A673 (cell line): Measurements from ENCODE around the gene IL36B. TPM values are rescaled to one million over a fixed set of nuclear protein-coding genes. Genes with fewer than 3 reads are reported as not detected.

Experiments
- BruUV-seq: library from RNA; stranded (reverse); fragments of 400-500 nt; replicated peaks from 2 replicates; lab custom pipeline; 2021; lab: Mats Ljungman, UMichigan
- CTCF ChIA-PET: fragments of 300-600 bp; sonication (Branson Sonifier 250); formaldehyde crosslinking; loops from one replicate; lab custom pipeline; 2022; ENCODE audit warnings: antibody characterized with exemption; lab: Charles Lee
- POLR2A ChIA-PET: fragments of 300-600 bp; sonication (Branson Sonifier 250); formaldehyde crosslinking; loops from one replicate; lab custom pipeline; 2022; ENCODE audit warnings: antibody characterized with exemption; ENCODE audit not compliant: low non-redundant PET; lab: Charles Lee
- DNase-seq: peaks from one replicate; pipeline ENCODE4 v3.0.0-alpha.2; 2015; ENCODE audit warnings: low spot score
- H3K27ac ChIP-seq: fragments of 200-600 bp; sonication (generic); 2 replicates; pipeline ENCODE4 v1.5.1; 2016; ENCODE audit warnings: mixed run types, low read depth, mild to moderate bottlenecking, mixed read lengths, antibody characterized with exemption, low read length; ENCODE audit not compliant: poor library complexity, severe bottlenecking
- H3K27me3 ChIP-seq: fragments of 200-600 bp; sonication (generic); replicated peaks from 2 replicates; pipeline ENCODE4 v1.6.1; 2017; ENCODE audit warnings: mixed run types, low read depth, mild to moderate bottlenecking, mixed read lengths, antibody characterized with exemption, low read length; ENCODE audit not compliant: insufficient read depth, poor library complexity
- H3K36me3 ChIP-seq: fragments of 200-600 bp; sonication (generic); 2 replicates; pipeline ENCODE4 v1.6.1; 2016; ENCODE audit warnings: mixed run types, mild to moderate bottlenecking, mixed read lengths, antibody characterized with exemption, low read length; ENCODE audit not compliant: insufficient read depth, poor library complexity, severe bottlenecking
- H3K4me1 ChIP-seq: fragments of 200-600 bp; sonication (generic); 2 replicates; pipeline ENCODE4 v1.6.1; 2017; ENCODE audit warnings: mixed run types, mild to moderate bottlenecking, mixed read lengths, antibody characterized with exemption, low read length; ENCODE audit not compliant: insufficient read depth, poor library complexity, severe bottlenecking
- H3K4me3 ChIP-seq: fragments of 200-600 bp; sonication (generic); 2 replicates; pipeline ENCODE4 v1.5.1; 2016; ENCODE audit warnings: low read depth, mixed run types, mild to moderate bottlenecking, mixed read lengths, low read length; ENCODE audit not compliant: poor library complexity, severe bottlenecking
- H3K9me3 ChIP-seq: fragments of 200-600 bp; sonication (generic); 2 replicates; pipeline ENCODE4 v1.6.1; 2016; ENCODE audit warnings: mixed run types, low read depth, mild to moderate bottlenecking, mixed read lengths, antibody characterized with exemption, low read length; ENCODE audit not compliant: poor library complexity, severe bottlenecking
- CTCF ChIP-seq: fragments of 300-800, 200-600 bp; sonication (generic); conservative IDR thresholded peaks from 2 replicates; pipeline ENCODE4 v1.5.1; 2017; ENCODE audit warnings: low read depth, mild to moderate bottlenecking, antibody characterized with exemption, low read length, moderate library complexity, mixed read lengths
- EZH2 ChIP-seq: fragments of 200-600 bp; sonication (generic); IDR thresholded peaks from 2 replicates; pipeline ENCODE4 v1.6.1; 2017; ENCODE audit warnings: borderline replicate concordance, low read depth, mild to moderate bottlenecking, mixed read lengths, antibody characterized with exemption, low read length; ENCODE audit not compliant: poor library complexity, severe bottlenecking
- intact Hi-C: fragments of 100-400 bp; cut with micrococcal nuclease; formaldehyde crosslinking; loops from one replicate; pipeline ENCODE4 v1.10.0; 2022; ENCODE audit not compliant: unreplicated experiment
- total RNA-seq: library from RNA; stranded (reverse); gene quantifications from 2 replicates; pipeline ENCODE4 v1.2.3, GENCODE V29; 2021

IL36B gene
- total RNA-seq, 1 experiment from 2014 or later = not detected

GRCh38 chr2:113034016-113034415 lies 18.7 kb downstream of the IL36B start:
- ChIA-PET CTCF (no interaction called here), POLR2A (no interaction called here)
- Histone ChIP-seq H3K4me1 (no peaks in the 10 kb centered on the region), H3K27me3 (peaks cover 27% of the 10 kb centered on the region), H3K27ac (no peak overlapping the region), H3K4me3 (no peak overlapping the region), H3K9me3 (no peaks in the 10 kb centered on the region), H3K36me3 (no peaks in the 10 kb centered on the region)
- BruUV-seq = no TSS peak
- TF ChIP-seq CTCF = no peak
- no peak for TF ChIP-seq EZH2
- no peak for DNase-seq
- intact Hi-C loops = no loop called here

GRCh38 chr2:113032737-113033136 lies 19.9 kb downstream of the IL36B start:
- H3K9me3 ChIP-seq = no peaks in the 10 kb centered on the region
- ChIA-PET CTCF (no interaction called here), POLR2A (no interaction called here)
- no TSS peak for BruUV-seq
- H3K4me1 ChIP-seq = no peaks in the 10 kb centered on the region
- H3K36me3 ChIP-seq = no peaks in the 10 kb centered on the region
- H3K27ac ChIP-seq = no peak overlapping the region
- H3K27me3 ChIP-seq = peaks cover 39% of the 10 kb centered on the region
- TF ChIP-seq EZH2 = no peak
- no peak for TF ChIP-seq CTCF
- H3K4me3 ChIP-seq = no peak overlapping the region
- intact Hi-C loops = no loop called here
- DNase-seq = no peak

GRCh38 chr2:113028112-113028511 lies 24.6 kb downstream of the IL36B start:
- no peaks in the 10 kb centered on the region for H3K9me3 ChIP-seq
- no peaks in the 10 kb centered on the region for H3K4me1 ChIP-seq
- TF ChIP-seq EZH2 (no peak), CTCF (no peak)
- ChIA-PET POLR2A (no interaction called here), CTCF (no interaction called here)
- H3K27ac ChIP-seq = no peak overlapping the region
- intact Hi-C loops = no loop called here
- DNase-seq = no peak
- H3K27me3 ChIP-seq = peaks cover 78% of the 10 kb centered on the region
- H3K4me3 ChIP-seq = no peak overlapping the region
- H3K36me3 ChIP-seq = no peaks in the 10 kb centered on the region
- BruUV-seq = no TSS peak
